Kidney epithelial cell (primary cell): Measurements from ENCODE around the gene SRPK1. TPM values are rescaled to one million over a fixed set of nuclear protein-coding genes. Genes with fewer than 3 reads are reported as not detected.

ENCODE experiments used
- DNase-seq: peaks from one replicate; pipeline ENCODE4 v3.0.0-alpha.2; 2010; ENCODE audit warnings: low read depth
- H3K27me3 ChIP-seq: 2 replicates; pipeline ENCODE4 v1.6.0; 2011; ENCODE audit warnings: low read length; ENCODE audit not compliant: control insufficient read depth, insufficient read depth
- H3K36me3 ChIP-seq: 2 replicates; pipeline ENCODE4 v1.5.1; 2011; ENCODE audit warnings: low read length; ENCODE audit not compliant: control insufficient read depth, insufficient read depth
- H3K4me3 ChIP-seq: 2 replicates; pipeline ENCODE4 v1.5.1; 2011; ENCODE audit warnings: low read depth, mild to moderate bottlenecking, control low read depth, low read length
- total RNA-seq: library from RNA; depleted of rRNA; stranded (reverse); fragments of >200 nt; gene quantifications from 2 replicates; pipeline ENCODE4 v1.2.3, GENCODE V29; 2015
- TF ChIP-seq, protein P1 (sequence below): IDR thresholded peaks from 2 replicates; pipeline ENCODE4 v1.5.1; 2011; ENCODE audit warnings: mild to moderate bottlenecking, moderate library complexity, low read length, control low read depth, inconsistent platforms; ENCODE audit not compliant: insufficient read depth, poor library complexity, severe bottlenecking

The SRPK1 gene
- total RNA-seq, 1 donor from 2014 or later: 88.8 TPM

- H3K4me3 ChIP-seq: no peak overlapping the region
- no peaks in the 10 kb centered on the region for H3K27me3 ChIP-seq
- DNase-seq: no peak
- TF ChIP-seq, protein P1, sequence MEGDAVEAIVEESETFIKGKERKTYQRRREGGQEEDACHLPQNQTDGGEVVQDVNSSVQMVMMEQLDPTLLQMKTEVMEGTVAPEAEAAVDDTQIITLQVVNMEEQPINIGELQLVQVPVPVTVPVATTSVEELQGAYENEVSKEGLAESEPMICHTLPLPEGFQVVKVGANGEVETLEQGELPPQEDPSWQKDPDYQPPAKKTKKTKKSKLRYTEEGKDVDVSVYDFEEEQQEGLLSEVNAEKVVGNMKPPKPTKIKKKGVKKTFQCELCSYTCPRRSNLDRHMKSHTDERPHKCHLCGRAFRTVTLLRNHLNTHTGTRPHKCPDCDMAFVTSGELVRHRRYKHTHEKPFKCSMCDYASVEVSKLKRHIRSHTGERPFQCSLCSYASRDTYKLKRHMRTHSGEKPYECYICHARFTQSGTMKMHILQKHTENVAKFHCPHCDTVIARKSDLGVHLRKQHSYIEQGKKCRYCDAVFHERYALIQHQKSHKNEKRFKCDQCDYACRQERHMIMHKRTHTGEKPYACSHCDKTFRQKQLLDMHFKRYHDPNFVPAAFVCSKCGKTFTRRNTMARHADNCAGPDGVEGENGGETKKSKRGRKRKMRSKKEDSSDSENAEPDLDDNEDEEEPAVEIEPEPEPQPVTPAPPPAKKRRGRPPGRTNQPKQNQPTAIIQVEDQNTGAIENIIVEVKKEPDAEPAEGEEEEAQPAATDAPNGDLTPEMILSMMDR: no peak
- H3K36me3 ChIP-seq: peaks cover 2% of the 10 kb centered on the region
Observed at GRCh38 chr6:35907750-35908149, 13.1 kb downstream of the SRPK1 start.

GRCh38 chr6:35906499-35906846, 14.4 kb downstream of the SRPK1 start:
- no peak overlapping the region for H3K4me3 ChIP-seq
- H3K36me3 ChIP-seq: peaks cover 2% of the 10 kb centered on the region
- no peaks in the 10 kb centered on the region for H3K27me3 ChIP-seq
- TF ChIP-seq, protein P1: no peak
- no peak for DNase-seq

GRCh38 chr6:35905841-35906498, 14.9 kb downstream of the SRPK1 start:
- TF ChIP-seq, protein P1: no peak
- Histone ChIP-seq H3K4me3 (no peak overlapping the region), H3K27me3 (no peaks in the 10 kb centered on the region), H3K36me3 (peaks cover 2% of the 10 kb centered on the region)
- DNase-seq: no peak

DNA sequence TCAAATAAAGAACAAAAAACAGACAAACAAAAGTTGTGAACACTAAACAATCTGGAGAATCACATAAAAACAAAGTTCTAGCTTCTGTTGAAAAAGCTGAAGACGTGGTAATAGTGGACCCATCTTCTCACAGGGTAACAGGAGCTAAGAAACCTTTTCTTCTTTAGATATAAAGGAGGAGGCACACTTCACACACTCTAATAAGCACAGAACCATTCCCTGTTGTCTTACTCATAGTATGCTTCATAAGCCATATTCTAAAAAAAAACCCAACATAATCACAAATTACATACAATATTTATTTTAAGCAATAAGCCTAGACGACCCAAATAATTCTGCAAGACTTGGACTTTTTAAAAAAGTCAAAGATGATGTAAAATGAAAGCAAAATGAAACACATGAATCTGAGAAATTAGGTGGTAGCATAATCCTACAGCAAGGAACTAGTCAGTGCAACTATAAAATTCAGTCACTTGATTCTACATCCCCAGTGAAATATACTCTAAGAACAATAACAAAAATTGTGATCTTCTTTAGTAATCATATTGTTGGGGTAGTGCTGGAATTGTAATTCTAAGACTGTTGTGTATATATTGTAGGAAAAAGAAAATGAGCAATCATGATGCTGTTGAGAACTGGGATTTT, 15.6 kb downstream of the SRPK1 start:
- no peak for DNase-seq
- no peak overlapping the region for H3K4me3 ChIP-seq
- H3K27me3 ChIP-seq: no peaks in the 10 kb centered on the region
- H3K36me3 ChIP-seq: peaks cover 2% of the 10 kb centered on the region
- TF ChIP-seq, protein P1: no peak

GRCh38 chr6:35903679-35904078, 17.2 kb downstream of the SRPK1 start:
- TF ChIP-seq, protein P1: no peak
- Histone ChIP-seq H3K4me3 (no peak overlapping the region), H3K27me3 (no peaks in the 10 kb centered on the region), H3K36me3 (no peaks in the 10 kb centered on the region)
- DNase-seq: no peak

DNA sequence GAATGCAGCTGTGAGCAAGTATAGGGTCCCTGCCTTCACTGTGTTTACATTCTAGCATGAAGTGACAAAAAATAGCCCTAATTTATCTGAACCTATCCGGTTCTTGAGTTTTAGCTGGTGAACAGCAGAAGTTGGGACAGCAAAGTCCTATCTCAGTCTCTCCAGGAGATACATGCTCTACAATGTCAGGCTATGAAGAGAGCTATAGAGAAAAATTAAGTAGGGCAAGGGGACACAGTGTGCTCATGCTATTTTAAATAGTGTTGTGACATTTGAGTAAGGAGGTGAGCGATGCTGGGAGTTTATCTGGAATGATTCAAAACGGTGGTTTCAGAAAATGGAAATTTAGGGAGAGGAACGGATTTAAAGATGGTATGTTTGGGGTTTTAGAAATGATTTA, 20.4 kb downstream of the SRPK1 start:
- Histone ChIP-seq H3K27me3 (no peaks in the 10 kb centered on the region), H3K4me3 (no peak overlapping the region), H3K36me3 (no peaks in the 10 kb centered on the region)
- DNase-seq: no peak
- TF ChIP-seq, protein P1: no peak
